ENCODE results near the gene SMARCD2.
"Not testable (repeated sequence)": the region's sequence is repeated elsewhere in the genome, so short reads cannot be mapped to it uniquely, and the experiment has no call there.

SMARCD2 gene

DNA sequence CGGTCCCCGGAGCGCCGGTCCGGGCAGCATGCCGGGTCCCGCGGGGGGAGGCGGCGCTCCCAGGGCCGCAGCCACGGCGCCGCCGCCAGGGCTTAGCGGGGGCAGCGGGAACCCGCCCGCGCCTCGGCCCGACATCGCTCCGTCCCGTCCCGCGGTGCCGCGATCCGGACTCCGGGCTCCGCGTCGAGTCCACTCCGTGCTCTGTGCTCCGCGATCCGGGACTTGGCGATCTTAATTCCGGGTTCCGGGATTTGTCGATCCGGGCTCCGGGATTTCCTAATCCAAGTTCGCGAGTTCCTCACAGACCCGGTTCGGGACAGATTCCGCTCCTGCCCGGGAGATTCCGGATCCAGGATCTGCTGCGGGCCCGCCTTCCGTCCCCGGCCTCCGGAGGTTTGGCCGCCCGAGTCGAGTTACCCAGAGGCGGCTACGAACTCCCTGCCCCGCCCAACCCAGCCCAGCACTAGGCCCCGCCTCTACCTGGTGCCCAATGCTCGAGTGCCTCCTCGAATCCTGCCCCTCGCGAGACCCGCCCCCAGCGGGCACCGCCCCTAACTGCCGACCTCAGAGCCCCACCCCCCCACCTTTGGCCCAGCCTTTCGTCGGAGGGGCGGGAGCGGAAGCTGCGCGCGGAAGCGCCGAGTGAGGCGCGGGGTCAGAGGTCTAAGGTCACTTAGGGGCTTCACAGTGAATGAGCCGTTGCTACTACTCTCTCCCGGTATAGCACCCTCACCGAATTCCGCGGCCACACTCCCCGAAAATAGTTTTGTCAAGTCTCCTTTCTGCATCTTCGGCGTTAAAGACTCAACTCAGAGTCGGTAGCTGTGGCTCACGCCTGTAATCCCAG, at the start of gene SMARCD2:
Gene SMARCD2 (minus strand): TSS at position 146 of the 847 bp plus-strand sequence. CDS start 11 bp downstream, at position 135.
- peak; percentile 99 for DNase-seq

DNA sequence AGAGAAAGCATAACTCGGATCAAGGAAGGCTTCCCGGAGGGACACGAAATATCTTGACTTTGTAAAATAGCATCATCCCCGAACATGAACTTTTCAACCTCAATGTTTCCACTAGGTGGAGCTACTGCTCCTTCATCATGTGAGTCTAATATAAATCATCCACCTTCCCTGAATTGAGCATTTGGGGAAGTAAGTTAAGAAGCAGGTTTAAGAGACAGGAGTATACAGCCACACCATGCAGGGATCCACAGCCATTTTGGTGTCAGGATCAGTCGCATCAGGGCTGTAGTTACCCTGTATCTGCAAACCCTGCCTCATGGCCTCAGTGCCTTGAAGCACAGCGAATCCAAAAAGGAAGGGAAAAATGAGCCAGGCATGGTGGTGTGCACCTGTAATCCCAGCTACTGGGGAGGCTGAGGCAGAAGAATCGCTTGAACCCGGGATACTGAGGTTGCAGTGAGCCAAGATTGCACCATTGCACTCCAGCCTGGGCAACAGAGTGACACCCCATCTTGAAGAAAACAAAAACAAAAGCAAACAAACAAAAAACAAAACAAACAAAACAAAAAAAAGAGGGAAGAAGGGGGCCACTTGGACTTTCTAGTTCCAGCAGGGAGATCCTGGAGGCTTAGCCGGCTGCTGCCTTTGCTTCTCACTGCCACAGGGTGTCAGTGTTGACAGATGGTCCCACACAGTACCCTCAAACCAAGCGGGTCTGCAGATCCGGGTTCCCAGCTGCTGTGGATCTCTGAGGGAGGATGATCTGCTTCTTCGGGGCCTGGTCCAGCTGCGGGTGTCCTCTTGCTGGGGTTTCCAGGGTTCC, 46.8 kb upstream of the SMARCD2 start:
- peak; percentile 37 for DNase-seq

DNA sequence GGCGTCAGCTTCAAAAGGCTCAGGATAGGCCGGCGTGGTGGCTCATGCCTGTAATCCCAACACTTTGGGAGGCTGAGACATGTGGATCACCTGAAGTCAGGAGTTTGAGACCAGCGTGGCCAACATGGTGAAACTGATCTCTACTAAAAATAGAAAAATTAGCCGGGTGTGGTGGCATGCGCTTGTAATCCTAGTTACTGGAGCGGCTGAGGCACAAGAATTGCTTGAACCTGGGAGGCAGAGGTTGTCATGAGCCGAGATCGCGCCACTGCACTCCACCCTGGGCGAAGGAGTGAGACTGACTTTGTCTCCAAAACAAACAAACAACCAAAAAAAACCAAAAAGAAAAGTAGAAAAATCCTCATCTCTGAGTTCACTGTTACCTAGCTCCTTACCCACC, 42.6 kb upstream of the SMARCD2 start:
- DNase-seq = not testable (repeated sequence)

DNA sequence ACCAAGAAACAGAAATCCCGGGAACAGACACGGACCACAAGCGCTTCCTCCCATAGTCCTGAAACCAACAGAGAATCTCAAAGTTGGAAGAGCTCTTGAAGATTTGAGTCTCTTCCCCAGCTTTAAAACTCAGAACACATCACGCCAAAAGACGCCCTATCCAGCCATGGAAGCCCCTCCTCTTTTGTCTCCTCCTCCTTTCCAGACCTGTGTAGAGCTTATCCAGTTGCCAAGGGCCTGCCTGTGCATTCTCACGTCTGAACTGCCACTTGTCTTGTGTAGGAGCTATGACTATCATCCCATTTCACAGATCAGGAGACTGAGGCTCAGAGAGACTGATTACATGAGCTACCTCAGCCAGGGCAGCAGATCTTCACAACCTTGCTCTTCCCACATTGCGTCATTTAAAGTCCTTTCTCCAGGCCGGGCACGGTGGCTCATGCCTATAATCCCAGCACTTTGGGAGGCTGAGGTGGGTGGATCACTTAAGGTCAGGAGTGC, 40.2 kb upstream of the SMARCD2 start:
- not testable (repeated sequence) for DNase-seq

DNA sequence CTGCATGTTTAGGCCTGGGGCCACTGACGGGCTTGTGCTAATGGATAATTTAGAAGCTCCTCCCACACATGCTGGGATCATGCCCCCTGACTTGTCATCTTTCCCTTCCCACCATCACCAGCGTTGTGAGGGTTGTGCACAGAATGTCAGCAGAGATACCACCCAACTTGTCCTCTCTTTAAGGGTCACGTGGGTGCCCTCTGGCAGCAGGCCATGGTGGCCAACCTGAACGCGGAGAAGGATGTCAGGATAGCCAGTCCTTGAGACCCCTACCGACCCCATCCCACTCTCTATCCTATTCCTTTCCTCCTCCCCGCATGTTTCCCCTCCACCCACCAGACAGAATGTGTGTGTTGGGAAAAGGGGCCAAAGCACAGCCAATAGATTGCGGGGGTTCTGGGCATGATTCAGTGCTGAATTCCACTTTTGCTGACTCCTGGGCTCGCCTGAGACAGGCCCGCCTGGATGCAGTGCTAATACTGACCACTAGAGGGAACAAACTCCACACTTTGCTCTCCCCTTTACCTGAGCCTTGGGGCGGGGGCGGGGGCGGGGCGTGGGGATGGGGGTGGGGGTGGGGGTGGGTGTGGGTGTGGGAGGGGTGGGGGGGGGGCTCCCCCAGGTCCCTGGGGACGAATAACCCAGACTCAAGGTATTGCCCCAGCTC, 39.6 kb upstream of the SMARCD2 start, which contains the start of gene GH2:
Gene GH2 (minus strand): TSS at position 10 of the 667 bp plus-strand sequence. CDS start 143 bp downstream, outside the sequence.
- DNase-seq = peak; percentile 71

DNA sequence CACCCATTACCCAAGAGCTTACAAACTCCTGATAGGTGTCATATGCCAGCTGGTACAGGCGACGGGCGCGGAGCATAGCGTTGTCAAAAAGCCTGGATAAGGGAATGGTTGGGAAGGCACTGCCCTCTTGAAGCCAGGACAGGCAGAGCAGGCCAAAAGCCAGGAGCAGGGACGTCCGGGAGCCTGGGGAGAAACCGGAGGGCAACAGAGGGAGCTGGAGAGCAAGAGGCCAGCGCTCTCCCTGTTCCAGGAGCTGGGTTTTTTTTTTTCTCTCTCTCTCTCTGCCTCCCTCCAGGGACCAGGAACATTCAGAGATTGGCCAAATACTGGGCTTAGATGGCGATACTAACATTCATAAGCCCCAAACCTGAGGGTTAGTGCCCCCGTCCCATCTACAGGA, 38.9 kb upstream of the SMARCD2 start:
- DNase-seq = not testable (repeated sequence)

DNA sequence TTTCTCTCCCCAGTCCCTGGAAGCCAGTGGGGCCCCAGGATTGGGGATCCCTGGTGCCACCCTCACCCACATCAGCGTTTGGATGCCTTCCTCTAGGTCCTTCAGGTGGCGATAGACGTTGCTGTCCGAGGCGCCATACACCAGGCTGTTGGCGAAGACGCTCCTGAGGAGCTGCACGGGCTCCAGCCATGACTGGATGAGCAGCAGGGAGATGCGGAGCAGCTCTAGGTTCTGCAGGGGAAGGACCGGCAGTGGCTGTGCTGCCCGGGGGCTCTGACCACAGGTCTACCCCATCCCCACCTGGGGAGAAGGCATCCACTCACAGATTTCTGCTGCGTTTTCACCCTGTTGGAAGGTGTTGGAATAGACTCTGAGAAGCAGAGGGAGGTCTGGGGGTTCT, 38.2 kb upstream of the SMARCD2 start:
- DNase-seq = no peak

DNA sequence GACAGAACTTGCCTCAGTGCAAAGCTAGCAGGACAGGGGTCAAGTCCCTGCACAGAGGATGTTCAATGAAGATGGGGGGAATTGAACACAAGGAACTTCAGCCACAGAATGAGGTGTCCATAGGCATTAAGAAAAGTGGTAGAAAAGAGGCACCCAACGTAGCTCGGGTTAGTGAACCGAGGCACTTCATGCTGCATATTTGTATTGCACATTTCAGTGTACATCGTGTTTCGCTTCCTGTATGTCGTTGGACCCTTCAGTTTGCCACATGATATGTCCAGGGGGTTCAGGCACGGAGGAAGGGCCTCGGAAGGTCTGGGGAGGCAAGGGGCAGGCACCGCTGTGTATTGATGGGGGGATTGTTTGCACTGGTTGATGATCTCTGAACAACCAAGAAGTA, 35.9 kb upstream of the SMARCD2 start:
- DNase-seq = not testable (repeated sequence)

DNA sequence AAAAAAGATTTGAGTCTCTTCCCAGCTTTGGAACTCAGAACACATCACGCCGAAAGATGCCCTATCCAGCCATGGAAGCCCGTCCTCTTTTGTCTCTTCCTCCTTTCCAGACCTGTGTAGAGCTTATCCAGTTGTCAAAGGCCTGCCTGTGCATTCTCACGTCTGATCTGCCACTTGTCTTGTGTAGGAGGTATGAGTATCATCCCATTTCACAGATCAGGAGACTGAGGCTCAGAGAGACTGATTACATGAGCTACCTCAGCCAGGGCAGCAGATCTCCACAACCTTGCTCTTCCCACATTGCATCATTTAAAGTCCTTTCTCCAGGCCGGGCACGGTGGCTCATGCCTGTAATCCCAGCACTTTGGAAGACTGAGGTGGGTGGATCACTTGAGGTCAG, 32.2 kb upstream of the SMARCD2 start:
- not testable (repeated sequence) for DNase-seq

DNA sequence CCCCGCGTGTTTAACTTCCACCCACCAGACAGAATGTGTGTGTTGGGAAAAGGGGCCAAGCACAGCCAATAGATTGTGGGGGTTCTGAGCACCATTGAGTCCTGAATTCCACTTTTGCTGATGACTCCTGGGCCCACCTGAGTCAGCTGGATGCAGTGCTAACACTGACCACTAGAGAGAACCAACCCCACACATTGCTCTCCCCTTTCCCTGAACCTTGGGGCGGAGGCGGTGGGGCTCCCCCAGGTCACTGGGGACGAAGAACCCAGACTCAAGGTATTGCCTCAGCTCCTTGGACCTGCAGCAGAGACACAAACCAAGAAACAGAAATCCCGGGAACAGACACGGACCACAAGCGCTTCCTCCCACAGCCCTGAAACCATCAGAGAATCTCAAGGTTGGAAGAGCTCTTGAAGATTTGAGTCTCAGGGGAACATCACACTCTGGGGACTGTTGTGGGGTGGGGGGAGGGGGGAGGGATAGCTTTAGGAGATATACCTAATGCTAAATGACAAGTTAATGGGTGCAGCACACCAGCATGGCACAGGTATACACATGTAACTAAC, 31.7 kb upstream of the SMARCD2 start:
- DNase-seq = not testable (repeated sequence)

DNA sequence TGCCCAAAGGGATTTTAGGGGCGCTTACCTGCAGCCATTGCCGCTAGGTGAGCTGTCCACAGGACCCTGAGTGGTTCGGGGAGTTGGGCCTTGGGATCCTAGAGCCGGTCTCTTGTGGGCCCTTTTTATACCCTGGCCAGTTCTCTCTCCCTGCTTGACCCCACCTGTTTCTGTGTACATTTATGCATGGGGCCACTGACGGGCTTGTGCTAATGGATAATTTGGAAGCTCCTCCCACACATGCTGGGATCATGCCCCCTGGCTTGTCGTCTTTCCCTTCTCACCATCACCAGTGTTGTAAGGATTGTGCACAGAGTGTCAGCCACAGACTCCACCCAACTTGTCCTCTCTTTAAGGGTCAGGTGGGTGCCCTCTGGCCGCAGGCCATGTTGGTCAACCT, 31.1 kb upstream of the SMARCD2 start, which contains the start of gene CSH2:
Gene CSH2 (minus strand): TSS at position 101 of the 400 bp plus-strand sequence. CDS start 63 bp downstream, at position 38.
- not testable (repeated sequence) for DNase-seq

DNA sequence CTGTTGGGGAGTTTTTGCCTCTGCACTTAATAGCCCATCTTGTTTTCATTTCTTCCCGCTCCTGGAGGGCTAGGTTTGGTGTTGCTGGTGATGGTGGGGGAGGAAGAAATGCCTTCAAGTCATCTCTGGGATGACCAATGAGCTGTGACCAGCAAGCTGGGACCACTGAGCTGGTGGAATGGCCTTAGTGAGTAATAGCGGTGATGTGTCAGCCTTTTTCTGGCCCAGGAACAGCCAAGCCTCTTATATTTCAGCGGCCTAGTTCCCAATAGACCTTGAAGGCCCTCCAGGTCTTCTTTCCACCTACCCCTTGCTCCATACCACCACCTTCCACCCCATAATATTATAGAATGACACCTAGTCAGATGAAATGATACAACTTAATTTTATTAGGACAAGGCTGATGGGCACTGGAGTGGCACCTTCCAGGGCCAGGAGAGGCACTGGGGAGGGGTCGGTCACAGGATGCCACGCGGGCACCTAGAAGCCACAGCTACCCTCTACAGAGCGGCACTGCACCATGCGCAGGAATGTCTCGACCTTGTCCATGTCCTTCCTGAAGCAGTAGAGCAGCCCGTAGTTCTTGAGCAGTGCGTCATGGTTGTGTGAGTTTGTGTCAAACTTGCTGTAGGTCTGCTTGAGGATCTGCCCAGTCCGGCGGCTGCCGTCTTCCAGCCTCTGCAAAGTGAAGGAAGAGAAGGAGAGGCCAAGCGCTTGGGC, 29.3 kb upstream of the SMARCD2 start:
- DNase-seq = not testable (repeated sequence)

DNA sequence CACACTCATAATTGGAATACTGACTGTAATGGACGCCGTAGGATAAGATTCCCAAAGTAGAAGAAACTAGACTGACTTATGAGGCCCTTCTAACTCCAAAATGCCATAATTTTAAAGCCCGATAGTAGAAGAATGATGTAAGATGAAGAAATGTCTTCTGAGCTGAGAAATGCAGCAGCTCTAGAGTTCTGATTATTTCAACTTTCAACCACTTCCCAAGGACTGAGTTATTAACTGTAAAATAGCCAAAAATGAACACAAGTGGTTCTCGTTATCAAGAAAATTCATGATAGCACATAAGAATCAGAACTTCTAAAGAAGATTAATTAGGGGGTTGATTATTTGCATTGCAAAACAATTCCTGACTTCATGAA, 27.8 kb upstream of the SMARCD2 start:
- DNase-seq = not testable (repeated sequence)

DNA sequence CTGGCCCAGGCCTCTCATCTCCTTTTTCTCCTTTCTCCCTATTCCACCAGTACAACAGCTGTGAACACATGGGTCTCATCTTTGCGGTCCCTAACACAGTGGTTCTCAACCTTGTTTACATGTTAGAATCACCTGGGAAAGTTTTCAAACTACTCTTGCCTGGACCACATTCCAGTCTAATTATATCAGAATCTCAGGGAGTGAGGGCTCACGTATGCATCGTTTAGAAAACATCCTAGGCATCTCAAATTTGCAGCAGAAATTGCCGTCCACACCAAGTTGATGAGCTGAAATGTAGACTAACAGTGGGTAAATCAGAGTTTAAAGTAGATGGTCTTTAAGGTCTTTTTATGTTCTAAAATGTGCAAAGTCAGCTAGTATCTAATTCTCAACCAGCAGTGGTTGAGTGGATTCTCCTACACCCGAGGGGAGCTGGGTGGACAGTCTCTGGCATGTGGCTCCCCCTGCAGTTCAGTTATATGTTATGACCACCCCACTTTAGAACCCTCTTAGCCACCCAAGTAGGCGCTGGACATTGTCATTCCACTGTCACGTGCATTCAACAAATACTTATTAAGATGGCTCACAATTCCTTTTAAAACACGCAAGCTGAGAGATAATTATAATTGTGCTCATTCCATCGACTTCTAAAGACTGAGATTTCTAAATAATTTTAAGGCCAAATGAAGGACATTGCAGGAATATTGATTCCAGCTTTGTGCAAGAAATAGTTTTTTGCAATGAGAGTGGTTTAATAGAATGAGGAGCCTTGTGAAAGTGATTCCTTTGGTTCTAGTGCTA, 27.2 kb upstream of the SMARCD2 start:
- DNase-seq = not testable (repeated sequence)

DNA sequence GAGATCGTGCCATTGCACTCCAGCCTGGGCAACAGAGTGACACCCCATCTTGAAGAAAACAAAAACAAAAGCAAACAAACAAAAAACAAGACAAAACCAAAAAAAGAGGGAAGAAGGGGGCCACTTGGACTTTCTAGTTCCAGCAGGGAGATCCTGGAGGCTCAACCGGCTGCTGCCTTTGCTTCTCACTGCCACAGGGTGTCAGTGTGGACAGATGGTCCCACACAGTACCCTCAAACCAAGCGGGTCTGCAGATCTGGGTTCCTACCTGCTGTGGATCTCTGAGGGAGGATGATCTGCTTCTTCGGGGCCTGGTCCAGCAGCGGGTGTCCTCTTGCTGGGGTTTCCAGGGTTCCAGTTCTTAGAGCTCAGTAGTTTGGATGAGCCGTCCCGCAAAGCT, 24.1 kb upstream of the SMARCD2 start:
- not testable (repeated sequence) for DNase-seq

DNA sequence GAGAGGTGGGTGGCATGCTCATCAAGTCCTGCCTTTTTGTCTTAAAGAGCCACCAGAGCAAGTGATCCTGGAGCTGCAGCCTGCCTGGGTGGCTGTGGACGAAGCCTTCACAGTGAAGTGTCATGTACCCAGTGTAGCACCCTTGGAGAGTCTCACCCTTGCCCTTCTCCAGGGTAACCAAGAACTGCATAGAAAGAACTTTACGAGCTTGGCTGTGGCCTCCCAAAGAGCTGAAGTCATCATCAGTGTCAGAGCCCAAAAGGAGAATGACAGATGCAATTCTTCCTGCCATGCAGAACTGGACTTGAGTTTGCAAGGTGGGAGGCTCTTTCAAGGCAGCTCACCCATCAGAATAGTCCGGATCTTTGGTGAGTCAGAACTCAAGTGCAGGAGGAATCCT, 16.8 kb upstream of the SMARCD2 start:
- no peak for DNase-seq

DNA sequence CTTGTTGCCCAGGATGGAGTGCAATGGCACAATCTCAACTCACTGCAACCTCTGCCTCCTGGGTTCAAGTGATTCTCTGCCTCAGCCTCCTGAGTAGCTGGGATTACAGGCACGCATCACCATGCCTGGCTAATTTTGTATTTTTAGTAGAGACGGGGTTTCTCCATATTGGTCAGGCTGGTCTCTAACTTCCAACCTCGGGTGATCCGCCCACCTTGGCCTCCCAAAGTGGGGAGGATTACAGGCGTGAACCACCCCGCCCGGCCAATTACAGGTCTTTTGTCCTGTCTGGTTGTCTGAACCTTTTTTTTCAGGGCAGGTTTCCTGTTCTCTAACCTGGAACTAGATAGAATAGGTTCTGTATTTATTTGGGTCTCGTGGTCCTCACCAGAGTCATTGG, 13.9 kb upstream of the SMARCD2 start:
- DNase-seq = not testable (repeated sequence)

DNA sequence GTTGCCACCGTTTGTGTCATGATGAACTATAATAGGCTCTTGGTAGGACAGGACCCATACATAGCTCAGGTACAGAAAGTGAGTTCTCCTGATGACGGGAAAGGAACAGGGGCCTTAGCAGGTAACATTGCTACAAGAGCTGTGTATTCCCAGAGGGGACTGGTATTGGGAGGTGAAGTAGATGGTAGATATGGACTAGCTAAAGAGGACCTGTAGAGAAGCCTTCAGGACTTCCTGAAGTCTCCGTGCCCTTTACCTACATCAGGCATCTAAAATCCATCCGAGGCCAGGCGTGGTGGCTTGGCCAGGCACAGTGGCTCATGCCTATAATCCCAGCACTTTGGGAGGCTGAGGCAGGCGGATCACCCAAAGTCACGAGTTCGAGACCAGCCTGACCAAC, 12.7 kb upstream of the SMARCD2 start:
- no peak for DNase-seq

DNA sequence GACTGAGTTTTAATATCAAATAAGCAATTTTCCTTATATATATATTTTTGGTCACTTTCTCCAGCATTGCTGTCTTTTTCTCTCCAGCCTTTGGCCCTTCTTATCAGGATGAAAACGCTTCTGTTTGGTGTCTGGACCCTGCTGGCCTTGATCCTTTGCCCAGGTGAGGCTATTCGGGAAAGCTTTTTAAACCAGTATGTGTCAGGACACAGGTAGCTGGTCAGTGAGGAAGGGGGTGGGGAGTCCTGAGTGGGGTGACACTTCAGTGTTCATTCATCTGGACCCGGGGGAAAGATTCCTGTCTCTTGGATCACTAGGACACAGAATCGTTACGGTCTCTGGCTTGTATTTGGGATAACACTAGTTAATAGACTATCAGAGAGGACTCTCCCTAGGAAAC, 12.2 kb upstream of the SMARCD2 start:
- no peak for DNase-seq

DNA sequence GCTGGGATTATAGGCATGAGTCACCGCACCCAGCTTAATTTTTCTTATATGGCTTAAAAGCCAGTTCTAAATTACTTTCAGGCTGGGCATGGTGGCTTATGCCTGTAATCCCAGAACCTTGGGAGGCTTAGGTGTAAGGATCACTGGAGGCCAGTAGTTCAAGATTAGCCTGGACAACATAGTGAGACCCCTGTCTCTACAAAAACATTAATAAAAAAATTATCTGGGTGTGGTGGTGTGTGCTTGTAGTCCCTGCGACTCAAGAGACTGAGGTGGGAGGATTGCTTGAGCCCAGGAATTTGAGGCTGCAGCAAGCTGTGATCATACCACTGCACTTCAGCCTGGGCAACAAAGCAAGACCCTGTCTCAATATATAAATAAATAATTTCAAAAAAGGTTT, 10.8 kb upstream of the SMARCD2 start:
- no peak for DNase-seq

DNA sequence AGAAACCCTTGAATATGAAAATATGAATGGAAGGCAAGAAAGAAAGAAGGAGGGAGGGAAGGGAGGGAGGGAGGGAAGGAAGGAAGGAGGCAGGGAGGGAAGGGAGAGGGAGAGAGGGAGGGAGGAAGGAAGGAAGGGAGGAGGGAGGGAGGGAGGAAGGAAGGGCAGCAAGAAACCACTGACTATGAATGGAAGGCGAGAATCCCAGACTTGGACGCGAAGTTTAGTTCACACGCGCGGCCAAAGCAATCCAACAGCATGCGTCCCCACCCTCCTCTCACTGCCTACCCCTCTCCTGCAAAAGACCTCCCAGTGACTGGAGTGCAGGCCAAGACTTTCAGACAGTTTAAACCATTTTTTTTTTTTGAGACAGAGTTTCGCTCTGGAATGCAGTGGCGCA, 7.9 kb upstream of the SMARCD2 start:
- no peak for DNase-seq

Data from CD4-positive, alpha-beta T cell treated with Interleukin-12 subunit alpha and Interleukin-12 subunit beta, for 1 hour (primary cell).